HS-5 (cell line): Measurements from ENCODE around the gene FPGS.
A peak's percentile ranks its signal among the peaks of the same experiment; 100 is the strongest.
"Not testable (repeated sequence)": the region's sequence is repeated elsewhere in the genome, so short reads cannot be mapped to it uniquely, and the experiment has no call there.

ENCODE experiments used
- DNase-seq: peaks from one replicate; pipeline ENCODE4 v3.0.0-alpha.2; 2012; ENCODE audit warnings: low read depth

The FPGS gene, protein sequence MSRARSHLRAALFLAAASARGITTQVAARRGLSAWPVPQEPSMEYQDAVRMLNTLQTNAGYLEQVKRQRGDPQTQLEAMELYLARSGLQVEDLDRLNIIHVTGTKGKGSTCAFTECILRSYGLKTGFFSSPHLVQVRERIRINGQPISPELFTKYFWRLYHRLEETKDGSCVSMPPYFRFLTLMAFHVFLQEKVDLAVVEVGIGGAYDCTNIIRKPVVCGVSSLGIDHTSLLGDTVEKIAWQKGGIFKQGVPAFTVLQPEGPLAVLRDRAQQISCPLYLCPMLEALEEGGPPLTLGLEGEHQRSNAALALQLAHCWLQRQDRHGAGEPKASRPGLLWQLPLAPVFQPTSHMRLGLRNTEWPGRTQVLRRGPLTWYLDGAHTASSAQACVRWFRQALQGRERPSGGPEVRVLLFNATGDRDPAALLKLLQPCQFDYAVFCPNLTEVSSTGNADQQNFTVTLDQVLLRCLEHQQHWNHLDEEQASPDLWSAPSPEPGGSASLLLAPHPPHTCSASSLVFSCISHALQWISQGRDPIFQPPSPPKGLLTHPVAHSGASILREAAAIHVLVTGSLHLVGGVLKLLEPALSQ

GRCh38 chr9:127802576-127803443, at the start of gene FPGS:
Gene FPGS (plus strand): TSS chr9:127802882. CDS start chr9:127802925, 43 bp downstream.
- DNase-seq = peak; percentile 51

DNA sequence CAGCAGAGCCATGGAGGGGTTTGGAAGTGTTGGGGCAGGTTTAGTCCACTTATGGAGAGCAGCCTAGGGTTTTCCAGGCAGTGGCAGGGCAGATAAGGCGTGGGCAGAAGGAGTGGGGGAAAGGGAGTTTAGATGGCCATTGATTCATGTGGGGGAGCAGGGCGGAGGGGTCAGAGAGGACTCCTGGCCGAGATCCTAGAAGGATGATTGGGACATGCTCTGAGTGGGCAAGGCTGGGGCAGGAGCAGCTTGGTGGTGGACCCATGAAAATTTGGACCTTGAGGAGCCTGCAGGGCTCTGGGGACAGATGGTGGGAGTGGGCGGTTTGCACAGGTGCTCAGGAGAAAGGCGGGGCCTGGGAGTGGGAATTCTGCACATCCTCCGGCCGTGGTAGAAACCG, 49.5 kb upstream of the FPGS start:
- DNase-seq = no peak

DNA sequence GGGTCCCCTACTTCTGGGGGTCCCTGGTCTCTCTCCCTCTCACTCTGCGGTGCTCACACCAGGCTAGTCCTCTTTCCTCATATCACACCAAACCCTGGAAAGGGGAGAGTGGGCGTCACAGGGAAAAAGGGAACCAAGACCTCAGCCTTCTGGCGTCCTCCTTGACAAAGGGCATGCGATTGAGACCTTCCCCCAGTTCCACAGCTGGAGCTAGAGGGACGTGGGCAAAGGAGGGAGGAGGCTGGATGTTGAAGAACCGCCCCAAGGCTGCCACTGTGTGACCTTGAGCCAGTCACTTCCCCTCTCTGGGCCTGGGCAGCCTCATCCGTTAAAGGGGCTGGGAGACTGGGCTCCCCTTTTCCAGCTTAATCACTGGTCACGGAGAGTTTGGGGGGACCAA, 49.1 kb upstream of the FPGS start:
- DNase-seq = no peak

DNA sequence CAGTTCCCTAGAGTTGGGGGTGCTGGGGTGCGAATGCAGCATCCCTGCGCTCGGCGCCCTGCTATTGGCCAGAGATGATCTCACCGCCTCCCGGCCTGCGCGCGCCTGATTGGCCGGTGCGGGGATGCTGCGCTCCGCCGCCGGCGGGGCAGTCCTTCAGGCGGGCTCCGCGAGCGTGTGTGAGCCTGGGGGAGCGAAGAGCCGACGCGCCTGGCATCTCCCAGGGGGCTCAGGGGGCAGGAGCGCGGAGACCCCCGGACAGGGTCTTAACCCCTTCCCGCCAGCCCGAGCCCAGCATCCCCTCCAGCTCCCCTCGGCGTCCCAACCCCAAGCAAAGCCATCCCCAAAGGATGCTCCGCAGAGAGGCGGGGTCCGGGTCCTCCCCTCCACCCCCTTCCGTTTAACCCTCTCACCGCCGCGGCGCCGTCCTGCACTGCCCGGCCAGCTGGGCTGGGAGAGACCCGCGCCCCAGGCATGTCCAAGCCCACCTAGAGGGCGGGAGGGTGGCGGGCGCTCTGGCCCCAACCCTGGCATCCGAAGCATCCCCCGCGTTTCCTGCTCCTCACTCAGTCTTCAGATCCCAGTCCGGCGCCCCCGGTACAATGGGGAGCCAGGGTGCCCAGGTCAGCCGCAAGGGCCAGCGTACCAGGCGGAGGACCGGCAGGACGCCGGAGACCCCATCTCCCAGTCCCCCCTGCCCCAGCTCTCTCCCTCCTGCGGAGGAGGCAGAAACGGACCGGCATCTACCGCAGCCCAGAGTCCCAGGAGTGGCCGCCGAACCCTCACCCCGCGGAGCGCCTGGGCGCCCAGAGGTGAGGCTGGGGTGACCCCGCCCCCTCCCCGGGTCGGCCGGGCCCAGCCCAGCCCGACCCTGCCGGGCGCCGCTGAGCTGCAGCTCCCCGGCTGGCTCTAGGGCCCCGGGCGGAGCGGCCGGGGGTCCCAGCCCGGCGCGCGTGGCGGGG, 48.3 kb upstream of the FPGS start:
- no peak for DNase-seq

- DNase-seq = no peak
These were observed 47.3 kb upstream of the FPGS start for GRCh38 chr9:127755061-127756060.

- DNase-seq = no peak
These were observed 46.4 kb upstream of the FPGS start for GRCh38 chr9:127756233-127756632.

- not testable (repeated sequence) for DNase-seq
These were observed 45.9 kb upstream of the FPGS start for GRCh38 chr9:127756776-127757175.

DNA sequence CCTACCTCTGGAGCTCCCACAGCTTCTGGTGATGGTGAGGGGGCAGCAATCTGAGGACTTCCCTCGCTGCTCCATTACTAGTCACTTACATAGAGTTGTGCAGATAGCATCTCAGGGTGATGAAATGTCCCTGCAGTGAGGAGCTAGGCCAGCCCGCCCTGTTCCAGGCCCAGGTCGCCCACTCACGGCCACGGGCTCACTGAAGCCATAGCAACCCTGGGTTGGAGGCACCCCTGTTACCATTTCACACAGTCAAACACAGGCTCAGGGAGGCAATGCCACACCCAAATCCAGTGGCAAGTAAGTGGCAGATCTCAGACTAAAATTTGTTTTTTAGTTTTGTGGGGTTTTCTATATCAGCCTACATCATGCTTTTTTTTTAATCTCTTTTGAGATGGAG, 43.8 kb upstream of the FPGS start:
- no peak for DNase-seq

DNA sequence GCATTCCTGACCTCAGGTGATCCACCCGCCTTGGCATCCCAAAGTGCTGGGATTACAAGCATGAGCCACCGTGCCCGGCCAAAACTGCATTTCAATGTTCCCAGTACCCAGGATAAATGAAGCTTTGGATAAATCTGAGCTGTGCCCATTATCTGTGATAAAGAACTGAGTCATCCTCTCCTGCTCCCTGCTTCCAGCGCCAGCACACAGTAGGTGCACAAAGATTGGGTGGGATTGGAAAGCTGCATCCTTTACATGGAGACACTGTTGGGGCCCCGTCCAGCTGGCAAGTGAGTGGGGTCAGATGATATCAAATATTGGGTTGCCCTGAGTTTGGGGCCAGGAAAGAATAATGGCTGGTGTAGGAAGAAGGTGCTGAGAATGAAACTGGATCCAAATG, 41.6 kb upstream of the FPGS start:
- DNase-seq = no peak

- DNase-seq = no peak
These were observed 41.2 kb upstream of the FPGS start for GRCh38 chr9:127761491-127761956.

- no peak for DNase-seq
These were observed 40.5 kb upstream of the FPGS start for GRCh38 chr9:127762111-127762676.

GRCh38 chr9:127763918-127764384, 38.7 kb upstream of the FPGS start:
- no peak for DNase-seq

- DNase-seq = no peak
These were observed 37.3 kb upstream of the FPGS start for GRCh38 chr9:127765418-127765817.

- no peak for DNase-seq
These were observed 35.3 kb upstream of the FPGS start for GRCh38 chr9:127767410-127767809.

DNA sequence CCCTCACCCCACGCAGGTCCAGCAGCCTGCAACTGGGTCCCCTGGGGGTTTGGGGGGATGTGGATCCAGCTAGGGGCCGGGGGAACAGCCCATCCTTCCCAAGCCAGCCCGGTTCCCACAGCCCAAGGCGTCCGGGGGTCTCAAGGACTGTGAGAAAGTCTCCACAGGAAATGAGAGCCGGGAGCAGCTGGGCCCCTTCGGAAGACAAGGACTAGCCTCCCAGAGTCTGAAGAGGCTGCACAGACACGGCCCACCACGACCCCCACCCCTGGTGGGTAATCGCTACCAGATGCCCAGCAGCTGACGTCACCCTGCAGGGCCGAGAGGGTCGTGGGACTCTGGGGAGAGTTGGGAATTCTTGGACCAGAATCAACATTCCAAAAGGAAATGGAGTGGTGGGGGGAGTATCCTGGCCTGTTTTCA, 34.8 kb upstream of the FPGS start:
- DNase-seq = no peak

DNA sequence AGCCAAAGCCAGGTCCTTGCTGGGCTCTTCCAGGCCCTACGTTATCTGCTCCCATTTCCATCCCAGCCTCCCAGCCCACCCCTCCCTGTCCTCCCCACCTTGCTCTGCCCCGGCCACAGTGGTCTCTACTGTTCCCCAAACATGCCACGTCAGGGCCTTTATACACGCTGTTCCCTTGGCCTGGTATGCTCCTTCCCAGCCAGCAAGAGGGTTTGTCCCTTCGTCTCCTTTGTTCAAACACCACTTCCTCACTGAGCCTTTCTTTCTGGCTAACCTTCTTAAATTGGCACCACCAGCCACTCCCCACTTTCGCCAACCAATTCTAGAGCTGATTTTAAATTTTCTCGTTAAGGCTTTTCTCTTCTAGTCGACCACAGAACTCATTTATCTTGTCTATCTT, 34.0 kb upstream of the FPGS start:
- DNase-seq = no peak

GRCh38 chr9:127769101-127769500, 33.6 kb upstream of the FPGS start:
- no peak for DNase-seq

- no peak for DNase-seq
These were observed 32.6 kb upstream of the FPGS start for GRCh38 chr9:127769929-127770582.

GRCh38 chr9:127770583-127770904, 32.1 kb upstream of the FPGS start:
- no peak for DNase-seq
